GM13977 (cell line): ENCODE measurements around the gene ECSCR.
A peak's percentile ranks its signal among the peaks of the same experiment; 100 is the strongest.
"Not testable (repeated sequence)": the region's sequence is repeated elsewhere in the genome, so short reads cannot be mapped to it uniquely, and the experiment has no call there.

Experiments
- DNase-seq: peaks from one replicate; pipeline ENCODE4 v3.0.0; 2012; ENCODE audit warnings: low spot score
- in situ Hi-C: fragments of 300-500 bp; cut with MboI; formaldehyde crosslinking; loops from one replicate; pipeline ENCODE4 v1.12.0; 2022; ENCODE audit warnings: low sequenced_read_pairs, low pct_unique_long_range_greater_than_20kb, mixed read lengths, inconsistent platforms; ENCODE audit not compliant: unreplicated experiment
- TF ChIP-seq, protein P1 (sequence below): IDR thresholded peaks from 2 replicates; pipeline ENCODE4 v1.5.1; 2012; ENCODE audit warnings: mild to moderate bottlenecking, control low read depth; ENCODE audit not compliant: insufficient read depth; ENCODE audit errors: extremely low read depth, missing control alignments

ECSCR gene

DNA sequence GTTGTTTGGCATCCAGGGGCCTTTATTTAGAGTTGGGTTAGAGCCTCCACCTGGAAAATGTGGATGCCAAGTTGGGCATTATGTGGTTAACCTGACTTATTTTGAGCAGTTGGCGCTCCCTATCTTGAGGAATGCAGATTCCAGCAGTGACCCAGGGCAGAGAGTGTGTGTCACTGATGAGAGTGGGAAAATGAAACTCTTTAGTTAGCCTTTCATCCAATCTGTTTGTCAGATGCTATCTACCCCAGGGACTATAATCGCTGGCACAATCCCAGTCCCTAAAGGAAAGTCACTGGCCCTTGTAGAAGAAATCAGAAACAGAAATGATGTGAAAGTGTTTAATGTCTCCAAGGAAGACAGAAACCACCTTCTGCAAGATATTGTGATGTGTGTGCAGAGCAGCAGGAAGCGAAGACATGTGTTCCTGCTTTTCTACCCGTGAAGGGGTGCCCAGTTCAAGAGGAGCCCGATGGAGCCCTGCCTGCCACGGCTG, 30.2 kb upstream of the ECSCR start:
- in situ Hi-C loops, result no loop called here
- TF ChIP-seq, protein P1, sequence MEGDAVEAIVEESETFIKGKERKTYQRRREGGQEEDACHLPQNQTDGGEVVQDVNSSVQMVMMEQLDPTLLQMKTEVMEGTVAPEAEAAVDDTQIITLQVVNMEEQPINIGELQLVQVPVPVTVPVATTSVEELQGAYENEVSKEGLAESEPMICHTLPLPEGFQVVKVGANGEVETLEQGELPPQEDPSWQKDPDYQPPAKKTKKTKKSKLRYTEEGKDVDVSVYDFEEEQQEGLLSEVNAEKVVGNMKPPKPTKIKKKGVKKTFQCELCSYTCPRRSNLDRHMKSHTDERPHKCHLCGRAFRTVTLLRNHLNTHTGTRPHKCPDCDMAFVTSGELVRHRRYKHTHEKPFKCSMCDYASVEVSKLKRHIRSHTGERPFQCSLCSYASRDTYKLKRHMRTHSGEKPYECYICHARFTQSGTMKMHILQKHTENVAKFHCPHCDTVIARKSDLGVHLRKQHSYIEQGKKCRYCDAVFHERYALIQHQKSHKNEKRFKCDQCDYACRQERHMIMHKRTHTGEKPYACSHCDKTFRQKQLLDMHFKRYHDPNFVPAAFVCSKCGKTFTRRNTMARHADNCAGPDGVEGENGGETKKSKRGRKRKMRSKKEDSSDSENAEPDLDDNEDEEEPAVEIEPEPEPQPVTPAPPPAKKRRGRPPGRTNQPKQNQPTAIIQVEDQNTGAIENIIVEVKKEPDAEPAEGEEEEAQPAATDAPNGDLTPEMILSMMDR, result no peak

DNA sequence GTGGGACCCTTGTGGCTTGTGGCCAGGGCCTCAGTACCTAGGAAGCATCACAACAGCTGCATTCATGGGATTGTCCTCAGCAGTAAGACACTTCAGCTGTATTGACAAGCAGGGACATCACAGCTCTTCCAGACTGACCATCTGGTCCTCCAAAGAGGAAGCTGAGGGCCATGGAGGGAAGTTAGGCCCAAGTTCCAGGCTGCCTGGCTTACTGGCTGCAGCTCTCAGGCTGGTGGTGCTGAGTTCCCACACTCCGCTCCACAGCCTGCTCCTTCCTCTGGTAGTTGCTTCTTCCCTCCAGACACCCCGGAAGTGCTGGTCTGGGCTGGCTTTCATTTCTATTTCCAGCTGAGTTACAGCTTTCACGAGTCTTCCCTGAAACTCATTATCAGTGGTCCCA, 25.7 kb upstream of the ECSCR start:
- no peak for DNase-seq
- TF ChIP-seq, protein P1, result no peak
- in situ Hi-C loops, result no loop called here

More for the DNA sequence above, 30.2 kb upstream of the ECSCR start:
- DNase-seq, result no peak

DNA sequence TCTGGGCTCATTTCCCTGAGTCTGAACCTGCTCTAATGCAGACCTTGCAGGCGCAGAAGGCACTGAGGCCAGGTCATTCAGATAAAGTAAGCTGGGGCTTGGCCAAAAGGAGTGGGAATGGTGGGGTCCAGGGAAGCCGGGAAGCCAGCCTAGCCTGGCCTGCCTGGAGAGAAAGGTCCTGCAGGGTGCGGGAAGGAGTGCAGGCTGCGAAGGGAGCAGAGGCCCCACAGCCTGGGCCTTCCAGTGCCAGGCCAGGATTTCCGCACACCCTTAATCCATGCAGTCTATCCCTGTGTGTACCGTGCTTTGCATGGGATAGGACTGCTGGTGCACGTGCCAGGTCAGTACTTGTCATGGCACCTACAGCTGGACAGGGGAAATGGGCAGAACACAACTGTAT, 23.7 kb upstream of the ECSCR start:
- DNase-seq, result no peak
- TF ChIP-seq, protein P1, result no peak
- in situ Hi-C loops, result no loop called here

DNA sequence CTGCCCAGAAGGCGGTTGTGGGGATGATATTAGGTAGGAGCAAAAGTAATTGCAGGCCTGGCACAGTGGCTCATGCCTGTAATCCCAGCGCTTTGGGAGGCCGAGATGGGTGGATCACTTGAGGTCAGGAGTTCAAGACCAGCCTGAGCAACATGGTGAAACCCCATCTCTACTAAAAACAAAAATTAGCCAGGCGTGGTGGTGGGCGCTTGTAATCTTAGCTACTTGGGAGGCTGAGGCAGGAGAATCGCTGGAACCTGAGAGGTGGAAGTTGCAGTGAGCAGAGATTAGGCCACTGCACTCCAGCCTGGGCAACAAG, 20.3 kb upstream of the ECSCR start:
- DNase-seq, in situ Hi-C loops: not testable (repeated sequence)

DNA sequence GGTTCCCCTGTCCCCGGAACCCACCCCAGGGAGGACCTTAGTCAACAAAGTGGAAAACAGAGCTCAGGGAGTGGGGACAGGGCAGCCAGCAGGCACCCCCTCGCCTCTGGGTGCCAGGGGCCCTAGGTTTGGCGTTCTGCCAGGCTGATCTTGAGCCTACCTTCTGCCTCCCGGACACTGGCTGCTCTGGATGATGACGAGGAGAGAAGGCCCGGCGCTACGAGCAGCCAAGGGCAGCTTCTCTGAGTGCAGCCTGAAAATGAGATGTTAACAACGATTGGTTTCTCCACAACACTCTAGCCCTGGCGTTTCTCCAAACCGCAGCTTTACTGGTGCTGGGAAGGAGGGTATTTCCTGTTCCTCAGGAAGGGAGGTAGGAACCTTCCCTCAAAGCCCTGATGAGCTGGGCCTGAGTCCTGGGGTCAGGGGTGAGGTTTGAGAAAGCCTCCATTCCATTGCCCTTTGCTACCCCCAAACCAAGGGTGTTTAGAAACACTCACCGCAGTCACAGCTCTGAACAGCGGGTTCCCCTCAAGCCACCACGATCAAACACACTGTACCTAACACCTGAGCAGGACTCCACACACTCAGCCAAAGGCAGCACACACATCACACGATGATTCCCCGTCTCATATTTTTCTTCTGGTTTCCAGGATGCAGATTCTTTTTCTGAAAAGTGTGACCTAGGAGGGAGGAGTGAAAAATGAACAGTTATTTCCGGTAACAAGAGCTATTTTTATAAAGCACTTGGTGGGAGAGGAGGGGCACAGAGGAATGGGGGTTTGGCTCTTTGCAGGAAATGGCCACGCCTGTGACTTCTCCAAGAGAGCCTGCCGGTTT, 19.7 kb upstream of the ECSCR start, which contains the start of gene STING1:
TSS of gene STING1 (minus strand) at position 709 of the 840 bp plus-strand sequence. CDS start 1,054 bp downstream, outside the sequence.
- DNase-seq, result peak; percentile 53
- TF ChIP-seq, protein P1, result no peak
- in situ Hi-C loops, result no loop called here

DNA sequence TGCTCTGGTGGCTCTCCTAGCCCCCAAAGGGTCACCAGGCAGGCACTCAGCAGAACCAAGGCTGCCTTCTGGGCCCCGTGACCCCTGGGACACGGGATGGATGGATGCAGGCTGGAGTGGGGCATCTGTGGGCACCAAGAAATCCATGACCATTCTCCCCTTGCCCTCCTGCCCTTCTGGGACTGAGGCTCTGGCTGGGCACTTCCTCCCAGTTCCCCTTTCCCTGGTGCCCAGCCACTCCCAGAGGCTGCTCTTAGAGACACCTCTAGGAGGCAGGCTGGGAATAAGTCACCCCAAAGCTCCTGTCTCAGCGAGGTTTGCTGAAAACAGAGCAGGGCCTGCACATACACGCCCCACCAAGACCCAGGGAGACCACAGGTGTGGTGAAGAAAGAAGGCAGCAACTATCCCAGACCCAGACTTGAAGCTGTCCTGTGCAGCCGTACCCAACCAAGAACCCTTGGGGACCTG, 19.1 kb upstream of the ECSCR start:
- in situ Hi-C loops, result no loop called here
- no peak for DNase-seq
- TF ChIP-seq, protein P1, result peak; percentile 23

DNA sequence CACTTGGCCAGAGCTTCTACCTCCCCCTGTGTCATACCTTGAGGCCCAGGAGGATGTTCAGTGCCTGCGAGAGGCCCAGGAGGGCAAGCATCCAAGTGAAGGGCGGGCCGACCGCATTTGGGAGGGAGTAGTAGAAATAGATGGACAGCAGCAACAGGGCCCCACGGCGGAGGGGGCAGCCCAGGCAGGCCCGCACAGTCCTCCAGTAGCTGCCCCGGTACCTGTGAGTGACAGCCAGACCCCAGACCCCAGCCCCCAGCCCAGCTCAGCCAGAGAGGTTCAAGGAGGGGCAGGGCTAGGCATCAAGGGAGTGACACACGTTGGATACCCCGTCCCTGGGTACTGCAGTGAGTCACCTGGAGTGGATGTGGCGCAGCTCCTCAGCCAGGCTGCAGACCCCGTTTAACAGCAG, 18.6 kb upstream of the ECSCR start:
- in situ Hi-C loops, result no loop called here
- DNase-seq, result no peak
- TF ChIP-seq, protein P1, result no peak

DNA sequence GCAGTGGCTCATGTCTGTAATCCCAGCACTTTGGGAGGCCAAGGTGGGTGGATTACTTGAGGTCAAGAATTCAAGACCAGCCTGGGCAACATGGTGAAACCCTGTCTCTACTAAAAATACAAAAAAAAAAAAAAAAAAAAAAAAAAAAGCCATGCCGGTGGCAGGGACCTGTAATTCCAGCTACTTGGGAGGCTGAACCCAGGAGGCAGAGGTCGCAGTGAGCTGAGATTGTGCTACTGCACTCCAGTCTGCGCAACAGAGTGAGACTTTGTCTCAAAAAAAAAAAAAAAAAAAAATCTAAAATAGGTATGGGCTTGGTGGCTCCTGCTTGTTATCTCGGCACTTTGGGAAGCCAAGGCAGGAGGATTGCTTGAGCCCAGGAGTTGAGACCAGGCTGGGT, 17.2 kb upstream of the ECSCR start:
- DNase-seq, in situ Hi-C loops: not testable (repeated sequence)

DNA sequence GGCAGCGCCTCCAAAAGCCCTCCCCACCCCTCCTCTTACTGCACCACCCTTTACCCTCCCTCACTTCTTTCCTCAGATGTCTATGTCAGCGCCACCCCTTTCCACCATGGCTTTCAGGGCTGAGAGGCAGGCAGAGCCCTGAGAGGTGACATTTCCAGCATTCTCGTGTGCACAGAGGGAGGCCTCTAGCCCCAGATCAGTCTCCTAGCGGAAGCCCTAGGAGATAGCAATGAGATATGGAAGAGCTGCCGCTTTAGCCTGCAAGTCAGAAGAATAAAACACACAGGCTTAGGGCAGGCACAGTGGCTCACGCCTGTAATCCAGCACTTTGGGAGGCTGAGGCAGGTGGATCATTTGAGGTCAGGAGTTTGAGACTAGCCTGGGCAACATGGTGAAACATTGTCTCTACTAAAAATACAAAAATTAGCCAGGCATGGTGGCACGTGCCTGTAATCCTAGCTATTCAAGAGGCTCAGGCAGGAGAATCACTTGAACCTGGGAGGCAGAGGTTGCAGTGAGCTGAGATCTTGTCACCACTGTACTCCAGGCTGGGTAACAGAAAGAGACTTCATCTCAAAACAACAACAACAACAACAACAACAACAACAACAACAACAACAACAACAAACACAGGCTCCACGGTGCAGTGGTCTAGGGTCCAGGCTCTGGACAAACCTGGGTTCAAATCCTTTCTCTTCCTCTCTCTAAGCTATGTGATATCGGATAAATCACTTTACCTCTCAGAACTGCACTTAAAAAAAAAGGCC, 16.3 kb upstream of the ECSCR start:
- DNase-seq, in situ Hi-C loops: not testable (repeated sequence)
